Activated CD4-positive, alpha-beta T cell treated with anti-CD3 and anti-CD28 coated beads, Interleukin-2, Interleukin-4, amounts not matched to agents 100 ng/mL and 50 ng/mL, durations not matched to agents 16 hours and 8 hours (primary cell): ENCODE measurements around the gene FRMD1.

ENCODE experiments used
- DNase-seq: peaks from one replicate; pipeline ENCODE4 v3.0.0-alpha.2; 2020; ENCODE audit warnings: low spot score

FRMD1 gene

GRCh38 chr6:168025831-168026710 is 52.9 kb downstream of the FRMD1 start:
- no peak for DNase-seq

GRCh38 chr6:168024951-168025510 is 54.0 kb downstream of the FRMD1 start:
- no peak for DNase-seq

GRCh38 chr6:168022488-168023321 is 56.3 kb downstream of the FRMD1 start:
- no peak for DNase-seq

- no peak for DNase-seq
These were observed 57.4 kb downstream of the FRMD1 start for GRCh38 chr6:168021581-168021980.

DNA sequence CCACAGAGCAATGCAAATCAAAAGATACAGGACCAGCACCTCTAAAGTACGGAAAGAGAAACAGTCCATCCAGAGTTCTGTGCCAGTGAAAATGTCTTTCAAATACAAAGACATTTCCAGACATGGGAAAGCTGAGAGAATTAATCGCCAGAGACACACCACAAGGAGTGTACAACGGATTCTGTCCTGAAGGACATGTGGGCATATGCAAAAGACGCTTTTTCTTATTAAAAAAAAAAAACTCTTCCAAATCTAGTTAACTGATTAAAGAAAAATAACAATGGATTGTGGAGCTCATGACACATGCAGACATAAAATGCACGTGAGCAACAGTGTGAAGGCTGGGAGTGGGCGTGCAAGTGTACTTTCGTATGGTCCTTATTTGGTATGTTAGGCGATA is 58.8 kb downstream of the FRMD1 start:
- DNase-seq: no peak

DNA sequence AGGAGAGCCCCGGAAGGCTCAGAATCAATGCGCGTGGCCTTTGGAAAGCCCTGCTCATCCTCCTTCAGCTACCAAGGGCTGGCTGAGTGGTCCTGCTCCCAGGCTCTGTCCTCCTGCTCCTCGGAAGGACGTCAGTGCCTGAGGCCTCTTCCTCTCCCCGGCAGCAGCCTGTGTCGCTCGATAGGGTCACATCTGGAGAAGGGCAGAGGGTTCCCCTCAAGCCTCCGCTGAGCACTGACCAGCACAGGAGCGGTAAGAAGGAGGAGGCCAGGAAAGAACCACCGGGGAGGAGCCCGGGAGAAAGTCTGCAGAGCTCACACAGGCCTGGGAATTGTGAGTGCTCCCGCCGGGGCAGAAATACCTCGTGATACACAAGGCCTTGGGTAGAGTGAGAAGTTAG is 60.3 kb downstream of the FRMD1 start:
- DNase-seq: no peak

DNA sequence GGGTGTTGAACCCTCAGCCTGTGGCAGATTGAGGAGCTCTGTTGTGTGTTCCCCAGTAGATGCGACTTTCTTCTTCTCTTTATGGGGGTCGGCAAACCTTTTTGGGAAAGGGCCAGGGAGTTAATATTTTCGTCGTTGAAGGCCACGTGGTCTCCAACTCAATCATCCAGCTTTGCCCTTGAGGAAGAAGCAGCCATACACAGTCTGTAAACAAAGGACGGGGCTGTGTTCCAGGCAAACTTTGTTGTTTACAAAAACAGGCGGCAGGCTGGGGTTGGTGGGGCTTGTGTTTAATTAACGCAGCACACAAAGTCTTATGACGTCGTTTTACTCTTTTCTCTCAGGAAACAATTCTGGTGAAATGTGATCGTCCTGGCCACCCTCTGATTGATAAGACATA is 61.4 kb downstream of the FRMD1 start:
- no peak for DNase-seq

- no peak for DNase-seq
These were observed 62.1 kb downstream of the FRMD1 start for GRCh38 chr6:168016721-168017525.

DNA sequence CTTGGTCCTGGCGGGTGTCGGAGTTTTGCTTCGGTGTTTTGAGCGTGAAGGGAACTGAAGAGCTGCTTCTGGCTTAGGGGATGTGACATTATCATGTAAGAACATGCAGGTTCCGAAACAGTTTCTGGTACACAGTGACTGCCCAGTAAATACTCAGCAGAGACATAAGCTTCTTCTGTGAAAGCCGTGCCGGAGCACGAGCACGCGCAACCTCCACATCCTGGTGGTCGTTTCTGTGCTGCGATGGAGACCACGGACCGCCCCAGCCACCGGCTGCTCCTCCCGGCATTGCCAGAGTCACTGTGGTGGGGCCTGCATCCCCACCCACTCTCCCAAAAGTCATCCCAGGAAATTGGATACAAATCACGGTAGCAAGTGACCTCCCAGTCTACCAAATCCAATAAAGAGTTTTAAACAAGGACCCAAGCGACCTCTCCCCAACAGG is 62.8 kb downstream of the FRMD1 start:
- no peak for DNase-seq

DNA sequence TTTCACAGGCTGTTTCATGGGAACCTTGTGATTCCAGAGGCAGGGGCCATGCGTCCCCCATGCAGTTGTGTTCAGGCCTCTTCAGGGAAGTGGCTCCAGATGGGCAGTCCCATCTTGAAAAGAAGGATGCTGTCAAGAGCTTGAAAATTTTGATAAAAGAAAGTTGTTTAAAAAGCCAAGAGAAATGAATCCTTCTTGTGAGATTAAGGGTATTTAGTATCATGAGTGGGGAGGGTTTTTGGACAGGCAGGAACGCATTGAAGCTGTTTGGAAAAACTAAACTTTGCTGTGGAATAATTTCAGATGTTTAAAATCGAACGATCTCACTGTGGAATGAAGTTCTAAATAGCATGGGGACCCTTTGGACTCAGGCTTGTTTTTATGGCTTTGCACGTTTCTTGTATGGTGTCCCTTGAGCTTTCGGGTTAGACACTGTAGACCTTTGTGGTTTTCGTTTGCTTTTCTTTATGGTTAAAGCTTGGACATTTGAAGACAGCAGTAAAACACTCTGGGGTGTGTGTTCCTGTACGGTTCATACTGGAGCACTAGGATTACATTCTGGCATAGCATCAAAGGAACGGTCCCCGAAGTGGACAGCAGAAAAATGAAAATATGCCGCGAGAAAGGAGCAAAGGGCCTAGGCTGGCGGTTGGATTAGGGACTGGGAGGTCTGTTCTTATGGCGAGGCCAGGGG is 63.4 kb downstream of the FRMD1 start:
- DNase-seq: no peak

- DNase-seq: no peak
These were observed 64.0 kb downstream of the FRMD1 start for GRCh38 chr6:168015009-168015408.

GRCh38 chr6:168014428-168014827 is 64.6 kb downstream of the FRMD1 start:
- DNase-seq: no peak

DNA sequence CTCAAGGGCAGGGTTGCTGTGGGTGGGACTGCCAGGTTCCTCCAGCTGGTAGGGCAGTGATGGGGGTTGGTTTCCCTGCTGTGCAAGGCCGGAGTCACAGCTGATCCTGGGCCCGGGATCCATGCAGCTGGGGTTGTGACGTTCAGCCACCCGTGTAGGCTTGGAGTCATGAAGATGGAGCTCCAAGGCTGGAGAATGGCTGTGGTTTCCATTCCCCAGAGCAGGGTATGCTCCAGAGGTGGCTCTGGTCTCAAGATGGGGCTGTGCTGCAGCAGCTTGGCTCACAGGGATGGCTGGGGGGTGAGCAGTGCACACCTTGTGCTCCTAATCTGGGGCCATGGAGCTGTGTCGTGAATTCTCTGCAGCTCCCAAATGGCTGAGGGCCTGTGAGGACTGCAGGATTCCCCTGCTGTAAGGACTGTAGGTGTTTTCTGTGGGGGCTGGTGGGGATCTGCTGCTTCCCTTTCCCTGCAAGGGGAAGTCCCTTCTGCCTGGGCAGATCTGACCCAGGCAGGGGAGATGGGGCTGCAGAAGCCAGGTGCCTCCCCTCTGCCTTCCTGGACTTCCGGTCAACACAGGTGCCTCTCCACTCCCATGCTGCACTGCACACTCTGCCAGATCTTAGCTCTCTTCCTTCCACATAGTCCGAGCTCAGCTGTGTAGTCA is 65.6 kb downstream of the FRMD1 start:
- no peak for DNase-seq

DNA sequence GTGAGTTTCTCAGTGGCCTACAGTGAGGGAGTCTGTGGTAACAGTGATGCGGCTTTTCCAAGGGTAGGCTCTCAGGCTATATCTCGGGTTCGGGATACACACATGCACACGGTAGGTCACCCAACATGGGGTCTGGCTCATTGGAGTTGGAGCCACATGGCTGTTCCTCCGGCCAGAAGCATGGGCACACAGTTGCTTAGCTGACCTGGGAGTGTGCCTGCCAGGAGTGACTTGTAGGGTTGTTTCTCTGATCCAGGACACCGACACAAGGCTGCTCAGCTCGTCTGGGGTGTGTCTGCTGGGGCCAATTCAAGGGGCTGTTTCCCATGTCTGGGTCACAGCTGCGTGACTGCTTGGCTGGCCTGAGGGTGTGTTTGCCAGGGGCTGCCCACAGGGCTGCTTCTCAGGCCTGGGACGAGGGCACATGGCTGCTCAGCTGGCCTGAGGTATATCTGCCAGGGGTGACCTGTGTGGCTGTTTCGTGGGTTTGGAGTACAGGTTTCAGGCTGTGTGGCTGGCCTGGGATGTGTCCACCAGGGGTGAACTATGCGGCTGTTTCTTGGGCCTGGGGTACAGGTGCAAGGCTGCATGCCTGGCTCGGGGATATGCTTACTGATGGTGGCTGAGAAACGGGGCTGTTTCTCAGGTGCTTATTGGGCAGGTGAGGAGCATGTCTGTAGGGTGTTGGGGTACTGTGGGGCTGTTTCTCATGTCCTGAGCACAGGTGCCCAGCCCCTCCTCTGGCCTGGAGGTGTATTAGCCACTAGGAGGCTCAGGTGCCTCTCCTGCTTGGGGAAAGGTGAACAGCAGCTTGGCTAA is 66.4 kb downstream of the FRMD1 start:
- no peak for DNase-seq

- DNase-seq: no peak
These were observed 67.7 kb downstream of the FRMD1 start for GRCh38 chr6:168011291-168011690.

GRCh38 chr6:168009331-168009730 is 69.7 kb downstream of the FRMD1 start:
- DNase-seq: no peak

- DNase-seq: no peak
These were observed 71.2 kb downstream of the FRMD1 start for GRCh38 chr6:168007592-168008338.

DNA sequence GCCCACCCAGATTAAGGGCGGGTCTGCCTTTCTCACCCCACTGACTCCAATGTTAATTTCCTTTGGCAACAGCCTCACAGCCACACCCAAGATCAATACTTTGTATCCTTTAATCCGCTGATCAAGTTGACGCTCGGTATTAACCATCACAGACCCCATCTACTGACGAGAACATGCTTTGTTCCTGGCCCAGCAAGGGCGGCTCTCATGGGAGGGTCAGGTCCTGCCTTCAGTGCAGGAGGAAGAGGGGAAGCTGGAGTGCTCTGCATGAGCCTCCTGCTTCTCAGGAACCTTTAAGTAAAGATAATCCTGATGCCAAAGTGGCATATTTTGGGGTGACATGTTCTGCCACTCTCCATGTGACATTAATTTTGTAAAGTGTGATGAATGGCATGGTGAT is 73.2 kb downstream of the FRMD1 start:
- no peak for DNase-seq

DNA sequence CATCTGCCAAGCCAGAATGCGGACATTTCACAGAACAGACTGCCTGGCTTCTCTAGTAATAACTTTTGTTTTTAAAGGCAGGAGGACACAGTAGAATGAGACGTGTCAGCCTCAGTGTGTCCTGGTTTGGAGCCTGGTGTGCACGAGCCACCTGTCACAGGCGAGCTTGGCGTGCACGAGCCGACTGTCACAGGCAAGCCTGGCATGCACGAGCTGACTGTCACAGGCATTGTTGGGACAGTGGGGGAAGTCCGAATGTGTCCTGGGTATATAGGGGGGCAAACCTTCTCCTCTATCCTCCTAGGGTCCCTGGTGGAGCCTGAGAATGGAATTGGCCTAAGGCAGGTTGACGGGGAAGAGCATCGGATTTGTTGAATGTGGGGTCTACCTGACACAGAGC is 74.1 kb downstream of the FRMD1 start:
- DNase-seq: no peak
